B cell (primary cell): ENCODE results near the gene CCDC85B.

Source experiments
- EZH2 ChIP-seq: IDR thresholded peaks from 2 replicates; pipeline ENCODE4 v1.6.1; 2012; ENCODE audit warnings: borderline replicate concordance, low read depth, mild to moderate bottlenecking, moderate library complexity, low read length; ENCODE audit not compliant: insufficient read depth, poor library complexity, severe bottlenecking
- TF ChIP-seq, protein P1 (sequence below): fragments of 200-600 bp; IDR thresholded peaks from one replicate; pipeline ENCODE4 v1.8.0; 2022; ENCODE audit warnings: antibody characterized with exemption, mild to moderate bottlenecking

DNA sequence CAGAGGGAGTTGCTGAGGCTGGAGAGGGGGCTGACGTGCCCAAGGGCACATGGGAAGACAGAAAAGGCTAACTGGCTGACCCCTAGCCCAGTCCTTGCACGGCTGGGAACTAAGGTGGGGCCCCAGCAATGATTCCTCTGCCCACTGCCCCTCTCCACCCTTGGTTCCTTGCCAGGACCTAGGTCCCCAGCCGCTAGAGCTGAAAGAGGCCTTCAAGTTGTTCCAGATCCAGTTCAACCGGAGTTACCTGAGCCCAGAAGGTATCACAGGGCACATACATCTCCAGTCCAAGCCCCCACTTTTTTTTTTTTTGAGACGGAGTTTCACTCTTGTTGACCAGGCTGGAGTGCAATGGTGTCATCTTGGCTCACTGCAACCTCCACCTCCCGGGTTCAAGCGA is 10.4 kb upstream of the CCDC85B start:
- TF ChIP-seq, protein P1, sequence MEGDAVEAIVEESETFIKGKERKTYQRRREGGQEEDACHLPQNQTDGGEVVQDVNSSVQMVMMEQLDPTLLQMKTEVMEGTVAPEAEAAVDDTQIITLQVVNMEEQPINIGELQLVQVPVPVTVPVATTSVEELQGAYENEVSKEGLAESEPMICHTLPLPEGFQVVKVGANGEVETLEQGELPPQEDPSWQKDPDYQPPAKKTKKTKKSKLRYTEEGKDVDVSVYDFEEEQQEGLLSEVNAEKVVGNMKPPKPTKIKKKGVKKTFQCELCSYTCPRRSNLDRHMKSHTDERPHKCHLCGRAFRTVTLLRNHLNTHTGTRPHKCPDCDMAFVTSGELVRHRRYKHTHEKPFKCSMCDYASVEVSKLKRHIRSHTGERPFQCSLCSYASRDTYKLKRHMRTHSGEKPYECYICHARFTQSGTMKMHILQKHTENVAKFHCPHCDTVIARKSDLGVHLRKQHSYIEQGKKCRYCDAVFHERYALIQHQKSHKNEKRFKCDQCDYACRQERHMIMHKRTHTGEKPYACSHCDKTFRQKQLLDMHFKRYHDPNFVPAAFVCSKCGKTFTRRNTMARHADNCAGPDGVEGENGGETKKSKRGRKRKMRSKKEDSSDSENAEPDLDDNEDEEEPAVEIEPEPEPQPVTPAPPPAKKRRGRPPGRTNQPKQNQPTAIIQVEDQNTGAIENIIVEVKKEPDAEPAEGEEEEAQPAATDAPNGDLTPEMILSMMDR, result no peak
- TF ChIP-seq EZH2, result no peak
